ENCODE measurements around the gene PDE1A.

PDE1A gene

DNA sequence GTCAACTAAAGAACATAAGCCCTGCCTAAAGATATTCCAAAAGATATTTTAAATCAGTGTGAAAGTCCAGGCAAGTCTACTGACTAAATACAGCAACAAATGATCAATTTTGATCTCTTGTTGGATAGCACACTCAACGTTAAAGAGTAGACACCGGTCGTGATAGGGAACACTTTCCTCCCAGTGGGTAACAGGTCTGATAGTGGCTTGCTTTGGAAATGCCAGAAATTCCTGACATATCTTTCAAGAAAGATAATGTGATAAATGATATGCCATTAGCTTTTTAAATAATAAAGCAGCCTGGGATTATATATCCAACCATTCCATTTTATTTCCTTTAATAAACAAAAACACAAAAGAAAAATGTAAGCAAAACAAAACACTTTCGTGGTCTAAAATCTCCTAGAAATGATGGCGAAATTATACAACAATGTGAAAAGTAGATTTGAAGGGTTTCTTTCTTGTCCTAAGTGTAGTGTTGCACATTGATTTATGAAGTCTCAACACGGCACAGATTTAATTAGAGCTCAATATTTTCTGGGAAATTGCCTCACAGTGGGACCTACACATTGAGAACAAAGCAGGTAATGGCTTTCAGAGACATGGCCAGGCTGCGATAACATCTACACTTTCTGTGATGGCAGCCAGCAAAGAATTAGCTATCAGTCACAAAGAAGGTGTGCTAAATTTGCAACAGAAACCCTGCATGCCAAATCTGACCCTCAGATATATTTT is 282.6 kb downstream of the PDE1A start:
- no peak overlapping the region for H3K4me3 ChIP-seq (ENCODE audit: low read depth, low read length)
- TF ChIP-seq, protein P1, sequence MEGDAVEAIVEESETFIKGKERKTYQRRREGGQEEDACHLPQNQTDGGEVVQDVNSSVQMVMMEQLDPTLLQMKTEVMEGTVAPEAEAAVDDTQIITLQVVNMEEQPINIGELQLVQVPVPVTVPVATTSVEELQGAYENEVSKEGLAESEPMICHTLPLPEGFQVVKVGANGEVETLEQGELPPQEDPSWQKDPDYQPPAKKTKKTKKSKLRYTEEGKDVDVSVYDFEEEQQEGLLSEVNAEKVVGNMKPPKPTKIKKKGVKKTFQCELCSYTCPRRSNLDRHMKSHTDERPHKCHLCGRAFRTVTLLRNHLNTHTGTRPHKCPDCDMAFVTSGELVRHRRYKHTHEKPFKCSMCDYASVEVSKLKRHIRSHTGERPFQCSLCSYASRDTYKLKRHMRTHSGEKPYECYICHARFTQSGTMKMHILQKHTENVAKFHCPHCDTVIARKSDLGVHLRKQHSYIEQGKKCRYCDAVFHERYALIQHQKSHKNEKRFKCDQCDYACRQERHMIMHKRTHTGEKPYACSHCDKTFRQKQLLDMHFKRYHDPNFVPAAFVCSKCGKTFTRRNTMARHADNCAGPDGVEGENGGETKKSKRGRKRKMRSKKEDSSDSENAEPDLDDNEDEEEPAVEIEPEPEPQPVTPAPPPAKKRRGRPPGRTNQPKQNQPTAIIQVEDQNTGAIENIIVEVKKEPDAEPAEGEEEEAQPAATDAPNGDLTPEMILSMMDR (IDR thresholded peaks at IDR 0.05; ENCODE audit: insufficient read depth, low read depth, low read length, missing control alignments): no peak
- no peak for DNase-seq (ENCODE audit: low read depth)

DNA sequence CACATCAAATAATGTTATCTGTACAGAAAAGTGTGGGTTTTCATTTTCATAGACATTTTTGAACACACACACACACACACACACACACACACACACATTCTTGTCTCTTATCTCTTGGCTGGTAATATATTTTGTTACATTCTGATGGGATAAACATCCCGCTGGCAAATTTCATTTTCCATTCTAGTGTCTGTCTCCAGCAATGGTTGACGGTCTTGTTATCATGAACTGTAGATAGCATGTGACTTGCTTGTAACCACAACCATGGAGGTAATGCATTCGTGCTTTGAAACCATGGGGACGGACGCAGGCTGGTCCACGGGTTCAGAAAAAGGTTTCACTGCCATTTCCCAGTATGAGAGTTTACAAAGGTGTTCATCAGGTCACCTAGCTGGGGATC is 284.8 kb downstream of the PDE1A start:
- TF ChIP-seq, protein P1 (IDR thresholded peaks at IDR 0.05; ENCODE audit: insufficient read depth, low read depth, low read length, missing control alignments): no peak
- no peak overlapping the region for H3K4me3 ChIP-seq (ENCODE audit: low read depth, low read length)
- no peak for DNase-seq (ENCODE audit: low read depth)

DNA sequence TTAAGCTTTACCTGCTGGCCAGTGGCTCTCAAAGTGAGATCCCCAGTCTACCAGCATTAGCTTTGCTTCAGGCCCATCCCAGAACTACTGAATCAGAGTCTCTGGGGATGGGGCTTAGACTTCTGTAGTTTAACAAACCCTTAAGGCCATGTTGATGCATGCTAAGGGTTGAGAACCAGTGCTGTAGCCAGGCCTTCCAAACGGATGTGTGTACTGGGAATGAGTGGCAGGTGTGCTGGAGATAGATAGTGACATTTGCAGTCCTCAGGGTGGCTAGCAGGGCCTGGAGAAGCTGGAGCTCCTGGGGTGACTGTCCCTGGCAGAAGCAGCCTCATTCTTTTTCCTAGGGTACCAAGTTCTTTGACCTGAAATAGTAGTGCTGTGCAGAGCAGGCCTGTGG is 292.6 kb downstream of the PDE1A start:
- H3K4me3 ChIP-seq (ENCODE audit: low read depth, low read length): no peak overlapping the region
- TF ChIP-seq, protein P1 (IDR thresholded peaks at IDR 0.05; ENCODE audit: insufficient read depth, low read depth, low read length, missing control alignments): no peak
- DNase-seq (ENCODE audit: low read depth): no peak

DNA sequence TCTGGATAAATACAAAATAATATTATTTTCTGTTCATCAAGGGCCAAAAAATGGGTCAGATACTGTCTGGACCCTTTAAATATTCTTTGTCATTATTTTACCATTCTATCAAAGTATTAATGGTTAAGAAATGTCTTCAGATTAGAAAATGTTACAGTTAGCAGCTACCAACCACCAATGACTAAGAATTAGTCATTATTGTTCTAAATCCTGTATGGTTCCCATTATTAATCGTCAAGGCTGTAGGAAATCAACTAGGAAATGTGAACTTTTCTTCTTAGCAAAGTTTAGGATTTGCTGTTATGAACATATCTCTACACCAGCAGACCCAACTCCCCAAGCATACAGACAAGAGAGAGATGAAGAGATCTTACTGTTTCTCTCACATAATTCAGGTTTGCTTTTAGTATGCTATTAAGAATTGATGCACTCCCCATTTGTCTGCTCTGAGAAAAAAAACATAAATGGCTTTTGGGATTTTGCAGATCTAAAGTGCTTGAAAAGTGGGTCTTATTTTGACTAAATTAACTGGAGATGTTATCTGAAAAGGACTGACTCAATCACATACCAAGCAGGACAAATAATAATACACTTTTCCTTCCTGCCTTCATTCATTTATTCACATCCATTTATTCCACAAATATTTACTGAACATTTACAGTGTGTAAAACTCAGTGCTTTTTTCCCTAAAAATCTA is 293.5 kb downstream of the PDE1A start:
- no peak for DNase-seq (ENCODE audit: low read depth)
- no peak overlapping the region for H3K4me3 ChIP-seq (ENCODE audit: low read depth, low read length)
- TF ChIP-seq, protein P1 (IDR thresholded peaks at IDR 0.05; ENCODE audit: insufficient read depth, low read depth, low read length, missing control alignments): no peak

DNA sequence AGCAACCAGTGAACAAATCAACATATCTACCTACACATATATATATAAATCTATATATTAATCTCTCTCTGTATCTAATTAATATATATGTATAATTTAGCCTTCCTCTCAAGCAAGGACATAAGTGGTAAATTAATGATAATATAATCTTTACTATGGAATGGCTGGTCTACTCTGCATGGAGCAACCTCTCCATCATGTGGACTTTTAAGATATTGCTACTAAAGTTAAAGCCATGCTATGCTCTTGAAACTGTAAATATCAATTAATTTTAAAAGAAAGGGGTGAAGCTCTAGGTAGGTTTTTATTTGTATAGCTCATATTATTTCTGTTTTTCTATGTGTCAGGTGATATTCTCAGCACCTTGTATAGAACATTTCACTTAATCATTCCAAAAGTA is 294.2 kb downstream of the PDE1A start:
- no peak for DNase-seq (ENCODE audit: low read depth)
- TF ChIP-seq, protein P1 (IDR thresholded peaks at IDR 0.05; ENCODE audit: insufficient read depth, low read depth, low read length, missing control alignments): no peak
- no peak overlapping the region for H3K4me3 ChIP-seq (ENCODE audit: low read depth, low read length)

DNA sequence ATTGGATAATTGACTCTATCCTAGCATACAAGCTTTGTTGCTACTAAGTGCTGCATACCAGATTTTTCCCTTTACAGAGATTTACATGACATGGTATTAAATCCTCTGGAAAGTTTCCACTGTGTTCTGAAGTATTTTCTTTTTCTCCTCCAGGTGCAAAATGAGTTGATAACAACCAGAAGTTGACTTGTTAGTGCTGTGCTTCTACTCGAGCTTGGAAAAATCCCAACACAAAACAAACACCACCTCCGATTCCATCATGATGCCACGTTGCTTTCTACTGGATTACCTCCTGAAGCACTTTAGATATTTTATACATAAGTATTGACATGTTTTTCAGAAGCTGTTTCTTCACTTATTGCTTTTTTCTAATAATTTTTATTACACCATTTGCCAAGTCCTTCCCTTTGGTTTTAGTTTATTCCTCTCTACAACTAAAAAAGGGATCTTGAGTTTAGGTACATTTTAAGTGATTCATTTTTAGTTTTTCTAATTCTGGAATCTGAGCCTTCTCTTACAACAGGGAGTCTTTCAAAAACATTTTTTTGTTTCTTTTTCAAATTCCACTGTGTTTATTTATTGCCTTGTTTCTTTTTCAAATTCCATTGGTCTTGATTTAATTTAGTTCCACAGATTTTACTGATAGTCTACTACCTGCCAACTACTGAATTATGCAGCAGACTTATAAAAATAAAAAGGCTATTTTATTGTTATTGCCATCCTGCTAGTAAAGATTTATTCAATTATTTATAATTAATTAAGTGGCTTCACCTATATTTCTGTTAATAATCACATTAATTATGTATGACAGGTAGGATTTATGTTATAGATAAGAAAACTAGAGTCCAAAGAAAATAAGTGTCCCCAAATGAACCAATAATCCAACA is 297.8 kb downstream of the PDE1A start:
- no peak overlapping the region for H3K4me3 ChIP-seq (ENCODE audit: low read depth, low read length)
- no peak for DNase-seq (ENCODE audit: low read depth)
- TF ChIP-seq, protein P1 (IDR thresholded peaks at IDR 0.05; ENCODE audit: insufficient read depth, low read depth, low read length, missing control alignments): no peak

Data from GM12865 (cell line).